A673 (cell line): ENCODE measurements around the gene TET3.

ENCODE experiments used
- CTCF ChIP-seq: fragments of 300-800, 200-600 bp; sonication (generic); conservative IDR thresholded peaks from 2 replicates; pipeline ENCODE4 v1.5.1; 2017; ENCODE audit warnings: low read depth, mild to moderate bottlenecking, antibody characterized with exemption, low read length, moderate library complexity, mixed read lengths
- EZH2 ChIP-seq: fragments of 200-600 bp; sonication (generic); IDR thresholded peaks from 2 replicates; pipeline ENCODE4 v1.6.1; 2017; ENCODE audit warnings: borderline replicate concordance, low read depth, mild to moderate bottlenecking, mixed read lengths, antibody characterized with exemption, low read length; ENCODE audit not compliant: poor library complexity, severe bottlenecking

GRCh38 chr2:73995810-73996209, 11.1 kb downstream of the TET3 start:
- no peak for TF ChIP-seq CTCF
- TF ChIP-seq EZH2: no peak
